WTC11 (cell line): ENCODE data around the gene GABPB2. TPM values are rescaled to one million over a fixed set of nuclear protein-coding genes. Genes with fewer than 3 reads are reported as not detected.
"Not testable (repeated sequence)": the region's sequence is repeated elsewhere in the genome, so short reads cannot be mapped to it uniquely, and the experiment has no call there.

Experiments used
- ATAC-seq: fragments of 200-7000 bp; cut with Tn5 transposase; 2 replicates; pipeline ENCODE4 v1.10.0; 2021; ENCODE audit warnings: mild to moderate bottlenecking, moderate library complexity
- CTCF ChIA-PET: fragments of 300-600 bp; sonication (Branson Sonifier 250); formaldehyde crosslinking; loops from one replicate; lab custom pipeline; 2021; ENCODE audit warnings: antibody characterized with exemption; lab: Charles Lee
- POLR2A ChIA-PET: fragments of 350-600 bp; sonication (Branson Sonifier 250); formaldehyde crosslinking; loops from one replicate; lab custom pipeline; 2021; ENCODE audit warnings: antibody characterized with exemption; lab: Charles Lee
- DNase-seq: peaks from one replicate; pipeline ENCODE4 v3.0.0; 2021; ENCODE audit warnings: low spot score
- H3K27ac Mint-ChIP-seq: 2 replicates; pipeline ENCODE4 v1.8.0; 2021; ENCODE audit warnings: mixed read lengths
- H3K27me3 Mint-ChIP-seq: 2 replicates; pipeline ENCODE4 v1.8.0; 2021; ENCODE audit warnings: low read depth, mild to moderate bottlenecking, moderate library complexity, mixed read lengths
- H3K36me3 Mint-ChIP-seq: 2 replicates; pipeline ENCODE4 v1.8.0; 2021; ENCODE audit warnings: mixed read lengths
- H3K4me1 Mint-ChIP-seq: 2 replicates; pipeline ENCODE4 v1.8.0; 2022; ENCODE audit warnings: mixed read lengths
- H3K4me3 Mint-ChIP-seq: 2 replicates; pipeline ENCODE4 v1.8.0; 2021; ENCODE audit warnings: mild to moderate bottlenecking, moderate library complexity, mixed read lengths
- H3K9me3 Mint-ChIP-seq: 2 replicates; pipeline ENCODE4 v1.8.0; 2021; ENCODE audit warnings: mixed read lengths
- ATF6 ChIP-seq: sonication (generic); formaldehyde crosslinking; IDR thresholded peaks from 2 replicates; pipeline ENCODE4 v1.8.1; 2023; ENCODE audit warnings: mild to moderate bottlenecking, missing genetic modification reagents
- E2F4 ChIP-seq: sonication (generic); formaldehyde crosslinking; IDR thresholded peaks from 2 replicates; pipeline ENCODE4 v1.8.1; 2022; ENCODE audit warnings: low read depth, mild to moderate bottlenecking, moderate library complexity, missing genetic modification reagents, borderline replicate concordance
- E2F5 ChIP-seq: sonication (generic); formaldehyde crosslinking; IDR thresholded peaks from 2 replicates; pipeline ENCODE4 v1.8.1; 2022; ENCODE audit warnings: mild to moderate bottlenecking, moderate library complexity, missing genetic modification reagents
- FOXJ3 ChIP-seq: sonication (generic); formaldehyde crosslinking; IDR thresholded peaks from 2 replicates; pipeline ENCODE4 v1.9.0; 2021; ENCODE audit warnings: missing genetic modification reagents, mild to moderate bottlenecking, borderline replicate concordance
- FOXP1 ChIP-seq: sonication (generic); formaldehyde crosslinking; IDR thresholded peaks from 2 replicates; pipeline ENCODE4 v1.8.0; 2022; ENCODE audit warnings: missing genetic modification reagents, mild to moderate bottlenecking, moderate library complexity, borderline replicate concordance
- GTF2I ChIP-seq: fragments of 250-450 bp; sonication (Bioruptor Pico); conservative IDR thresholded peaks from 2 replicates; pipeline ENCODE4 v1.4.0; 2021; ENCODE audit warnings: mild to moderate bottlenecking
- HMGXB4 ChIP-seq: sonication (generic); formaldehyde crosslinking; IDR thresholded peaks from 2 replicates; pipeline ENCODE4 v1.8.1; 2023; ENCODE audit warnings: mild to moderate bottlenecking, moderate library complexity, missing genetic modification reagents
- MLX ChIP-seq: sonication (generic); formaldehyde crosslinking; IDR thresholded peaks from 2 replicates; pipeline ENCODE4 v1.8.1; 2023; ENCODE audit warnings: mild to moderate bottlenecking, missing genetic modification reagents, moderate library complexity
- NFATC4 ChIP-seq: fragments of 250-450 bp; sonication (Bioruptor Pico); IDR thresholded peaks from 2 replicates; pipeline ENCODE4 v1.9.0; 2021; ENCODE audit warnings: mild to moderate bottlenecking
- NFYB ChIP-seq: sonication (generic); formaldehyde crosslinking; conservative IDR thresholded peaks from 2 replicates; pipeline ENCODE4 v1.8.0; 2022; ENCODE audit warnings: low read depth, missing genetic modification reagents
- NR1H2 ChIP-seq: sonication (generic); formaldehyde crosslinking; IDR thresholded peaks from 2 replicates; pipeline ENCODE4 v1.9.0; 2021; ENCODE audit warnings: mild to moderate bottlenecking, moderate library complexity, missing genetic modification reagents
- OVOL2 ChIP-seq: fragments of 250-450 bp; sonication (Bioruptor Pico); IDR thresholded peaks from 2 replicates; pipeline ENCODE4 v1.9.0; 2021; ENCODE audit warnings: mild to moderate bottlenecking, borderline replicate concordance
- PREB ChIP-seq: sonication (generic); formaldehyde crosslinking; IDR thresholded peaks from 2 replicates; pipeline ENCODE4 v1.8.1; 2022; ENCODE audit warnings: mild to moderate bottlenecking, missing genetic modification reagents, moderate library complexity, borderline replicate concordance
- PRRX2 ChIP-seq: fragments of 250-450 bp; sonication (Bioruptor Pico); IDR thresholded peaks from 2 replicates; pipeline ENCODE4 v1.8.0; 2021; ENCODE audit warnings: mild to moderate bottlenecking
- RELA ChIP-seq: sonication (generic); formaldehyde crosslinking; IDR thresholded peaks from 2 replicates; pipeline ENCODE4 v1.8.1; 2022; ENCODE audit warnings: missing genetic modification reagents, mild to moderate bottlenecking, borderline replicate concordance
- SOX15 ChIP-seq: fragments of 250-450 bp; sonication (Bioruptor Pico); IDR thresholded peaks from 2 replicates; pipeline ENCODE4 v1.9.0; 2021; ENCODE audit warnings: mild to moderate bottlenecking
- TCF7 ChIP-seq: sonication (generic); formaldehyde crosslinking; IDR thresholded peaks from 2 replicates; pipeline ENCODE4 v1.8.0; 2022; ENCODE audit warnings: mild to moderate bottlenecking, low read depth, missing genetic modification reagents, moderate library complexity
- ZBTB21 ChIP-seq: sonication (generic); formaldehyde crosslinking; IDR thresholded peaks from 2 replicates; pipeline ENCODE4 v1.8.1; 2023; ENCODE audit warnings: mild to moderate bottlenecking, missing genetic modification reagents, borderline replicate concordance
- ZNF671 ChIP-seq: fragments of 250-450 bp; sonication (Bioruptor Pico); IDR thresholded peaks from 2 replicates; pipeline ENCODE4 v1.8.0; 2021; ENCODE audit warnings: mild to moderate bottlenecking
- total RNA-seq: library from RNA; stranded (reverse); gene quantifications from 3 replicates; pipeline ENCODE4 v1.2.3, GENCODE V29; 2021

GABPB2 gene
- total RNA-seq, 1 experiment from 2014 or later: 1.7 TPM

GRCh38 chr1:151085953-151086559 lies 15.5 kb downstream of the GABPB2 start:
- no peak for TF ChIP-seq ATF6
- no peak for TF ChIP-seq GTF2I
- TF ChIP-seq TCF7 (CRISPR knock-in tag): no peak
- TF ChIP-seq HMGXB4 (CRISPR knock-in tag): no peak
- no peak for TF ChIP-seq E2F4 (CRISPR knock-in tag)
- no peak for TF ChIP-seq FOXJ3 (CRISPR knock-in tag)
- no peak for TF ChIP-seq SOX15 (CRISPR knock-in tag)
- no peak for TF ChIP-seq E2F5 (CRISPR knock-in tag)
- no peak for TF ChIP-seq ZBTB21 (CRISPR knock-in tag)
- TF ChIP-seq PRRX2 (CRISPR knock-in tag): no peak
- no peak for TF ChIP-seq FOXP1 (CRISPR knock-in tag)
- no peak for TF ChIP-seq ZNF671
- no peak for TF ChIP-seq PREB (CRISPR knock-in tag)
- TF ChIP-seq NFATC4 (CRISPR knock-in tag): no peak
- TF ChIP-seq OVOL2 (CRISPR knock-in tag): no peak
- no peak for TF ChIP-seq NR1H2 (CRISPR knock-in tag)
- no peak for TF ChIP-seq NFYB
- TF ChIP-seq RELA (CRISPR knock-in tag): no peak
- TF ChIP-seq MLX (CRISPR knock-in tag): no peak
- ChIA-PET CTCF (interaction anchor here (0.6 to 3.0 kb wide), 6 partner anchors 10 to 73 kb away, joined by 3 to 20 read pairs (median 5); partner anchors contain the start of gene GABPB2), POLR2A (no interaction called here)
- H3K4me3 Mint-ChIP-seq: no peak overlapping the region
- no peaks in the 10 kb centered on the region for H3K36me3 Mint-ChIP-seq
- ATAC-seq: no peak
- no peak overlapping the region for H3K27ac Mint-ChIP-seq
- no peaks in the 10 kb centered on the region for H3K27me3 Mint-ChIP-seq
- H3K4me1 Mint-ChIP-seq: peaks cover 5% of the 10 kb centered on the region
- DNase-seq: no peak
- H3K9me3 Mint-ChIP-seq: no peaks in the 10 kb centered on the region

- H3K36me3 Mint-ChIP-seq, H3K4me3 Mint-ChIP-seq, H3K4me1 Mint-ChIP-seq, ATAC-seq, H3K9me3 Mint-ChIP-seq, H3K27me3 Mint-ChIP-seq, H3K27ac Mint-ChIP-seq, DNase-seq, POLR2A ChIA-PET: not testable (repeated sequence)
- CTCF ChIA-PET: interaction anchor here (1.3 to 1.4 kb wide), 2 partner anchors 59 to 73 kb away, joined by 4 read pairs; partner anchors contain the start of gene TNFAIP8L2
Observed at GRCh38 chr1:151097426-151097825, 26.9 kb downstream of the GABPB2 start.
